Heart left ventricle (tissue), 16 donors: ENCODE measurements around the gene PANK2. TPM values are rescaled to one million over a fixed set of nuclear protein-coding genes. Genes with fewer than 3 reads are reported as not detected.

Source experiments
- ATAC-seq, 4 donors: fragments of 200-7000 bp; cut with Tn5 transposase; one replicate each; pipeline ENCODE4 v1.9.1; 2020 to 2022; ENCODE audit warnings: moderate library complexity in 4 of 4, mild to moderate bottlenecking in 3 of 4, moderate number of reproducible peaks in 1 of 4
- DNase-seq, 5 donors: peaks; one replicate each; pipeline ENCODE4 v3.0.0-alpha.2; 2020
- H3K27ac ChIP-seq, 12 donors: fragments of 200-600 bp; sonication (generic) in 4 of 12; one replicate each; pipeline versions ENCODE4 v1.5.0 to v1.8.0; 2016 to 2022; ENCODE audit warnings: mild to moderate bottlenecking in 2 of 12
- H3K27me3 ChIP-seq, 9 donors: fragments of 200-600 bp; sonication (generic) in 2 of 9; one replicate each; pipeline versions ENCODE4 v1.5.1 to v1.8.0; 2016 to 2022; ENCODE audit warnings: mild to moderate bottlenecking in 3 of 9
- H3K36me3 ChIP-seq, 9 donors: fragments of 200-600 bp; sonication (generic) in 2 of 9; one replicate each; pipeline versions ENCODE4 v1.5.0 to v1.8.0; 2018 to 2022; ENCODE audit warnings: mild to moderate bottlenecking in 2 of 9
- H3K4me1 ChIP-seq, 12 donors: fragments of 200-600 bp; sonication (generic) in 4 of 12; one replicate each; pipeline versions ENCODE4 v1.5.0 to v1.8.0; 2016 to 2022; ENCODE audit warnings: mild to moderate bottlenecking in 3 of 12
- H3K4me3 ChIP-seq, 12 donors: fragments of 200-600 bp; sonication (generic) in 4 of 12; one replicate each; pipeline versions ENCODE4 v1.5.0 to v1.8.0; 2017 to 2022; ENCODE audit warnings: mild to moderate bottlenecking in 9 of 12, moderate library complexity in 4 of 12
- H3K9me3 ChIP-seq, 12 donors: fragments of 200-600 bp; sonication (generic) in 4 of 12; one replicate each; pipeline versions ENCODE4 v1.5.0 to v1.8.0; 2016 to 2022; ENCODE audit warnings: mild to moderate bottlenecking in 1 of 12
- POLR2A ChIP-seq, 2 donors: fragments of 450-650 bp; IDR thresholded peaks; one replicate each; pipeline ENCODE4 v1.6.1; 2017; ENCODE audit warnings: antibody characterized with exemption in 2 of 2, mild to moderate bottlenecking in 2 of 2, moderate library complexity in 2 of 2
- WGBS, 4 donors: extraction: QIAGEN DNeasy Blood & Tissue Kit in 2 of 4; methylation state at CpG; one replicate each; pipeline versions ENCODE4 v1.1.5 to v1.1.7; 2013 to 2018; 5-methylcytosine and 5-hydroxymethylcytosine counted together
- intact Hi-C, 10 donors: fragments of 100-400 bp; cut with DNase I; formaldehyde crosslinking; loops; one replicate each; pipeline versions ENCODE4 v1.11.1 to v1.14.2; 2022
- polyA plus RNA-seq, 2 donors: library from polyadenylated mRNA; stranded (reverse); fragments of 200-250 nt; gene quantifications; one replicate each; pipeline ENCODE4 v1.2.3, GENCODE V29; 2013
- total RNA-seq, 9 donors: library from RNA; depleted of rRNA in 2 of 9; stranded (reverse); fragments of >200 nt in 2 of 9; fragmentation: NEBNext Ultra II Directional in 3 of 9; extraction: Animal tissue kit (Norgen Biotek cat#: 25700) in 3 of 9; gene quantifications; one replicate each; pipeline versions ENCODE4 v1.1.0 to v1.2.4, GENCODE V29; 2016 to 2023
- TF ChIP-seq, protein P1 (sequence below), 12 donors: fragments of 200-600 bp; sonication (generic) in 4 of 12; IDR thresholded peaks; one replicate each; pipeline versions ENCODE4 v1.5.0 to v1.8.0; 2018 to 2022; ENCODE audit warnings: antibody characterized with exemption in 12 of 12, mild to moderate bottlenecking in 5 of 12
- donor health status: ischemic (EF 13 %, LVEDD 7.1; RV severe dilation, severe dysfunction).
- donor health status: healthy with polysubstance abuse.
- donor health status: DM: no; HTN: yes; CAD: no.
- donor health status: DM: no; HTN: no; CAD: no.
- donor health status: ischemic (EF 25% LVEDD 6.9; RV normal size, moderate dysfunction).
- donor health status: ischemic (EF 25% LVEDD 5.7; RV mildly dilated, moderate dysfunction).
- donor health status: healthy.
- donor health status: DM: yes; HTN: yes; CAD: no.
- donor health status: ischemic (EF 35%, LVEDD 5.7; RV mildly dilated, moderate dysfunction).
- donor health status: nonischemic (EF 11% LVEDD 7.7; RV severe dilation, severe dysfunction).
- donor health status: DM: yes; HTN: yes; CAD: no.
- donor health status: PGD.
- donor health status: ischemic (EF 29% LVEDD 5.4; RV normal size, mild dysfunction).
- donor health status: nonischemic (EF 23%, LVEDD 6.1; RV moderate dilation, normal function).

PANK2 gene
- total and polyA plus RNA-seq, 11 donors, result 13.9 to 28.9 (median 18.1) TPM

DNA sequence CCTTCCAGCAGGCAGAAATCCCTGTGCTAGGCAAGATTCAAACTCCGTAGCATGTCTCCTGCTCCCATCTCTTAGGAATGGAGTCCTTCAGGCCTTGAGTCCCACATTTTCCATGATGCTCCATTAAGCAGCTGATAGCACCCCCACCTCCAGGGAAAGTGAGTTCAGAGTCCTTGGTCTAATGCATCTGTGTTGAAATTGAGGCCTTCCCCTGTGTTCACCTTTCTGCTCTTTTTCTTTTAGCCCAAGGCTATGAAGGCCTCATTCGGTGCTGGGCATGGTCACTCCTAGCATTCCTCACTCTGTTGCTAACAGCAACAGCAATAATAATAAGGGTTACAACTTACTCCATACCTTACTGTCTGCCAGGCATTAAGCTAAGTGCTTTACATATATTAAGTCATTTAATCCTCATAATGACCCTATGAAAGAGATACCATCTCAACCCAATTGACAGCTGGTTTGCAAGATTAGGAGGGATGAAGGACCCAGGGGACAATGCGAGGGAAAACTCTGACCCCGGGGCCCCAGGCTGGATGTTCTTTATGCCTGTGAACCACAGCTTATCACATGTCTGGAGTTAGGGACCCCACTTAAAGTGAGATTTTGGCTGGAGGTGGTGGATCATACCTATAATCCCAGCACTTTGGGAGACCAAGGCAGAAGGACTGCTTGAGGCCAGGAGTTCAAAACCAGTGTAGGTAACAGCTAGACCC, 17.5 kb upstream of the PANK2 start:
- no peaks in the 10 kb centered on the region for H3K9me3 ChIP-seq
- peaks cover 0 to 82% (median 45%) of the 10 kb centered on the region in 9 donors for H3K36me3 ChIP-seq
- WGBS, 4 donors, result 82 to 89% (median 88%) methylated on average over 4 of the region's 4 CpGs
- TF ChIP-seq, protein P1, sequence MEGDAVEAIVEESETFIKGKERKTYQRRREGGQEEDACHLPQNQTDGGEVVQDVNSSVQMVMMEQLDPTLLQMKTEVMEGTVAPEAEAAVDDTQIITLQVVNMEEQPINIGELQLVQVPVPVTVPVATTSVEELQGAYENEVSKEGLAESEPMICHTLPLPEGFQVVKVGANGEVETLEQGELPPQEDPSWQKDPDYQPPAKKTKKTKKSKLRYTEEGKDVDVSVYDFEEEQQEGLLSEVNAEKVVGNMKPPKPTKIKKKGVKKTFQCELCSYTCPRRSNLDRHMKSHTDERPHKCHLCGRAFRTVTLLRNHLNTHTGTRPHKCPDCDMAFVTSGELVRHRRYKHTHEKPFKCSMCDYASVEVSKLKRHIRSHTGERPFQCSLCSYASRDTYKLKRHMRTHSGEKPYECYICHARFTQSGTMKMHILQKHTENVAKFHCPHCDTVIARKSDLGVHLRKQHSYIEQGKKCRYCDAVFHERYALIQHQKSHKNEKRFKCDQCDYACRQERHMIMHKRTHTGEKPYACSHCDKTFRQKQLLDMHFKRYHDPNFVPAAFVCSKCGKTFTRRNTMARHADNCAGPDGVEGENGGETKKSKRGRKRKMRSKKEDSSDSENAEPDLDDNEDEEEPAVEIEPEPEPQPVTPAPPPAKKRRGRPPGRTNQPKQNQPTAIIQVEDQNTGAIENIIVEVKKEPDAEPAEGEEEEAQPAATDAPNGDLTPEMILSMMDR (IDR thresholded peaks at IDR 0.05), result no peak
- no peak for TF ChIP-seq POLR2A (IDR thresholded peaks at IDR 0.05)
- no peak overlapping the region for H3K4me3 ChIP-seq
- DNase-seq (no peak), ATAC-seq (no peak)
- H3K27ac ChIP-seq, result no peak overlapping the region
- H3K4me1 ChIP-seq, result peaks cover 0 to 18% (median 0%) of the 10 kb centered on the region in 12 donors
- intact Hi-C loops, result no loop called here
- H3K27me3 ChIP-seq, result no peaks in the 10 kb centered on the region

DNA sequence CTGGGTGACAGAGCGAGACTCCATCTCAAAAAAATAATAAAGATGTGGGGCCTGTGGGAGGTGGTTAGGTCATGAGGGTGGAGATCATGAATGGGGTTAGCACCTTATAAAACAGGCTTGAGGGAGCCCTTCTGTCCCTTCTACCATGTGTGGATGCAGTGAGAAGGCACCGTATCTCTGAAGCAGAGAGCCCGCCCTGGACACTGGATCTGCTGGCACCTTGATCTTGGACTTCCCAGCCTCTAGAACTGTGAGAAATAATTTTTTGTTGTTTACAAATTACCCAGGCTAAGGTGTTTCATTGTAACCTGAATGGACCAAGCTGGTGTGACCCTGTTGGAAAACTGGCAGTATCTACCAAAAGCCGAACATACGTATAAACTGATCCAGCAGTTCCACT, 15.7 kb upstream of the PANK2 start:
- Histone ChIP-seq H3K9me3 (no peaks in the 10 kb centered on the region), H3K4me3 (no peak overlapping the region), H3K27ac (no peak overlapping the region), H3K4me1 (peaks cover 0 to 18% (median 0%) of the 10 kb centered on the region in 12 donors), H3K36me3 (peaks cover 0 to 64% (median 33%) of the 10 kb centered on the region in 9 donors), H3K27me3 (no peaks in the 10 kb centered on the region)
- no peak for DNase-seq
- WGBS, 4 donors, result 95 to 99% (median 98%) methylated on average over 5 of the region's 5 CpGs
- ATAC-seq, result no peak
- TF ChIP-seq POLR2A (IDR thresholded peaks at IDR 0.05), result no peak
- TF ChIP-seq, protein P1 (IDR thresholded peaks at IDR 0.05), result no peak
- intact Hi-C loops, result no loop called here

DNA sequence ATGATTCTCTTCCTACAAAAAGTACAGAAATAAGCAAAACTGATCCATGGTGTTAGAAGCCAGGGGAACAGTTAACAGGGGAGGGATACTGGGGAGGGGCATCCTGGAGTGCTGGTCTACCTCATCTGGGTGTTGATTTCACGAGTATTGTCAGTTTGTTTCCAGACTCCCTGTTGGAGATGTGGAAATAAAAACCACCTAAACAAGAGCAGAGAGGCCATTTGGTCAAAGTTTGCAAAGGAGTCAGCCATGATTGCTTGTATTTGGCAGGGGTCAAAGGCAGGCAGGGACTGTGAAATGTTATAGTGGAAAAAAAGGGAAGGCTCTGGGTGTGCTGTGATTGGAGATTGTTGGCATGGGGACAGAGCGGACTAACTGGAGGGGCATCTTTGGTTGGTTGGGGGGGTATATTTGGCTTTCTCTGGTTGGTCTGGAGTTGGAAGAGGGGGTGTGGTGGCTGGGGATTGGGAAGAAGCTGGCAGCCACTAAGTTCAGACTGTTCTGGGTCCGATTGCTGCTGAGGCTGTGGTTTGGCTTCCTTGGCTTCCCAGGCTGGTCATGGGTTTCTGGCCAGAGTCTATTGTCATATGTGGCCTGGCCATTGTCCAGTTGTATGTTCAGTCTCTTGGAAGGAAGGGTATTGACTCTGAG, 14.9 kb upstream of the PANK2 start:
- Histone ChIP-seq H3K27ac (no peak overlapping the region), H3K4me1 (peaks cover 0 to 18% (median 0%) of the 10 kb centered on the region in 12 donors), H3K36me3 (peaks cover 0 to 63% (median 30%) of the 10 kb centered on the region in 9 donors), H3K4me3 (no peak overlapping the region), H3K27me3 (no peaks in the 10 kb centered on the region), H3K9me3 (no peaks in the 10 kb centered on the region)
- no peak for TF ChIP-seq POLR2A (IDR thresholded peaks at IDR 0.05)
- ATAC-seq, result peak in 1 of 4 donors; percentile 7
- 59 to 83% (median 60%) methylated on average over 3 of the region's 3 CpGs for WGBS, 4 donors
- intact Hi-C loops, result no loop called here
- no peak for DNase-seq

DNA sequence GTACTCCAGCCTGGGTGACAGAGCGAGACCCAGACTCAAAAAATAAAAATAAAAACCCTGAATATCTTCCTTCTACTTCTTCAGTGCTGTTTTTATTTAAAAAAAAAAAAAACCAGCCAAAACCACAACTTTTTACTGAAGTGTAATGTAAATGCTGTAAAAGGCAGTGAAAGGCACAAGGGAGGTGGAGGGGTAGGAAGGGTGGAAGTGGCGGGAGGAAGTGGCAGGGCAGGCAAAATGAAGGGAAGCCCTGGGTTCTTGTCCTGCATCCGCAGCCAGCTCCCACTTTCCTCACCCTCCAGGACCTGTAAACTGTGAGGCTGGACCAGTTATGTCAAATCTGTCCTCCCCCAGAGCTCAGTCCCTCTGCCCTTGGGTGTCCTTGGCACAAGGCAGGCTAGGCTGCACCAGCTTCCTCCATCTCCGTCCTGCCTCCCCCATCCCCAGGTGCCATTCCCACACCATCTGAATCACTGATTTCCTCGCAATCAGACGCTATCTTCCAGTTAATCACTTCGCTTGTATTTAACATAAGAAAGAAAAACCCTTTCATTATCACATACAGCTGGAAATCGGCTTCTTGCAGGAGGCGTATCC, 13.7 kb upstream of the PANK2 start:
- H3K27me3 ChIP-seq, result no peaks in the 10 kb centered on the region
- peaks cover 0 to 14% (median 0%) of the 10 kb centered on the region in 12 donors for H3K4me1 ChIP-seq
- TF ChIP-seq, protein P1 (IDR thresholded peaks at IDR 0.05), result no peak
- no peak for TF ChIP-seq POLR2A (IDR thresholded peaks at IDR 0.05)
- H3K27ac ChIP-seq, result no peak overlapping the region
- H3K4me3 ChIP-seq, result no peak overlapping the region
- peaks cover 0 to 55% (median 24%) of the 10 kb centered on the region in 9 donors for H3K36me3 ChIP-seq
- DNase-seq (no peak), ATAC-seq (peak in 3 of 4 donors; percentile 23 to 29 (median 23))
- 77 to 84% (median 83%) methylated on average over 9 of the region's 9 CpGs for WGBS, 4 donors
- intact Hi-C loops, result no loop called here
- no peaks in the 10 kb centered on the region for H3K9me3 ChIP-seq
